IMR-90 (cell line): ENCODE measurements around the gene CFAP221. TPM values are rescaled to one million over a fixed set of nuclear protein-coding genes. Genes with fewer than 3 reads are reported as not detected.

Experiments
- ATAC-seq: fragments of 200-7000 bp; cut with Tn5 transposase; 2 replicates; pipeline ENCODE4 v1.9.1; 2020; ENCODE audit warnings: low read depth, mild to moderate bottlenecking, moderate library complexity
- BruUV-seq: library from RNA; stranded (reverse); fragments of 400-500 nt; replicated peaks from 2 replicates; lab custom pipeline; 2021; lab: Mats Ljungman, UMichigan
- CTCF ChIA-PET: fragments of 300-600 bp; formaldehyde crosslinking; extraction: SDS; loops from one replicate; lab custom pipeline; 2021; ENCODE audit warnings: antibody characterized with exemption; lab: Yijun Ruan, JAX
- POLR2A ChIA-PET: fragments of 300-600 bp; sonication (Branson Sonifier 250); formaldehyde crosslinking; loops from one replicate; lab custom pipeline; 2022; ENCODE audit warnings: antibody characterized with exemption; ENCODE audit not compliant: unreplicated experiment; lab: Charles Lee
- DNase-seq: peaks from one replicate; pipeline ENCODE4 v3.0.0; 2013
- H2AFZ ChIP-seq: replicated peaks from 2 replicates; pipeline ENCODE3; 2013; ENCODE audit warnings: low read length, mild to moderate bottlenecking; ENCODE audit not compliant: poor library complexity
- H2AK5ac ChIP-seq: 2 replicates; pipeline ENCODE4 v1.6.1; 2013; ENCODE audit warnings: low read depth, low read length, inconsistent platforms
- H2AK9ac ChIP-seq: replicated peaks from 2 replicates; pipeline ENCODE3; 2013; ENCODE audit warnings: mild to moderate bottlenecking, low read depth, low read length, moderate library complexity; ENCODE audit not compliant: poor library complexity
- H2BK120ac ChIP-seq: 2 replicates; pipeline ENCODE4 v1.6.1; 2013; ENCODE audit warnings: low read depth, low read length, inconsistent platforms
- H2BK15ac ChIP-seq: 3 replicates; pipeline ENCODE4 v1.6.1; 2013; ENCODE audit warnings: low read depth, low read length, inconsistent platforms
- H2BK20ac ChIP-seq: 2 replicates; pipeline ENCODE4 v1.6.1; 2013; ENCODE audit warnings: low read depth, mild to moderate bottlenecking, inconsistent platforms, low read length, moderate library complexity
- H2BK5ac ChIP-seq: 2 replicates; pipeline ENCODE4 v1.6.1; 2013; ENCODE audit warnings: mild to moderate bottlenecking, low read depth, low read length, inconsistent platforms; ENCODE audit not compliant: poor library complexity, severe bottlenecking
- H3K14ac ChIP-seq: replicated peaks from 2 replicates; pipeline ENCODE4 v1.6.1; 2013; ENCODE audit warnings: low read depth, low read length, inconsistent platforms
- H3K18ac ChIP-seq: 2 replicates; pipeline ENCODE4 v1.6.1; 2013; ENCODE audit warnings: low read depth, low read length, control low read depth
- H3K23ac ChIP-seq: 2 replicates; pipeline ENCODE4 v1.6.1; 2013; ENCODE audit warnings: low read depth, low read length, inconsistent platforms
- H3K27ac ChIP-seq: 2 replicates; pipeline ENCODE4 v1.5.1; 2013; ENCODE audit warnings: mild to moderate bottlenecking, control low read depth, low read length; ENCODE audit not compliant: insufficient read depth
- H3K27me3 ChIP-seq: 2 replicates; pipeline ENCODE4 v1.6.1; 2013; ENCODE audit warnings: low read length; ENCODE audit not compliant: control insufficient read depth, insufficient read depth
- H3K36me3 ChIP-seq: 2 replicates; pipeline ENCODE4 v1.6.1; 2013; ENCODE audit warnings: low read length, mixed read lengths; ENCODE audit not compliant: control insufficient read depth, insufficient read depth
- H3K4ac ChIP-seq: 2 replicates; pipeline ENCODE4 v1.6.1; 2013; ENCODE audit warnings: low read depth, low read length, inconsistent platforms
- H3K4me1 ChIP-seq: 2 replicates; pipeline ENCODE4 v1.6.1; 2013; ENCODE audit warnings: low read length, mixed read lengths; ENCODE audit not compliant: control insufficient read depth, insufficient read depth
- H3K4me2 ChIP-seq: 2 replicates; pipeline ENCODE4 v1.6.1; 2013; ENCODE audit warnings: low read depth, mild to moderate bottlenecking, control low read depth, low read length, moderate library complexity
- H3K4me3 ChIP-seq: 2 replicates; pipeline ENCODE4 v1.5.1; 2013; ENCODE audit warnings: low read depth, mild to moderate bottlenecking, control low read depth, low read length, moderate library complexity; ENCODE audit not compliant: insufficient read depth
- H3K56ac ChIP-seq: 2 replicates; pipeline ENCODE4 v1.6.1; 2013; ENCODE audit warnings: low read length, inconsistent platforms; ENCODE audit not compliant: insufficient read depth; ENCODE audit errors: extremely low read depth
- H3K79me1 ChIP-seq, 2 experiments: 2 replicates each; pipeline ENCODE4 v1.6.1; 2013; ENCODE audit warnings: low read length in 2 of 2, inconsistent platforms in 1 of 2, low read depth in 1 of 2
- H3K9ac ChIP-seq: 2 replicates; pipeline ENCODE4 v1.6.1; 2013; ENCODE audit warnings: low read depth, low read length, control low read depth
- H3K9me1 ChIP-seq: 2 replicates; pipeline ENCODE4 v1.6.1; 2013; ENCODE audit warnings: low read length, inconsistent platforms; ENCODE audit not compliant: insufficient read depth
- H3K9me3 ChIP-seq: 2 replicates; pipeline ENCODE4 v1.6.1; 2013; ENCODE audit warnings: low read length; ENCODE audit not compliant: control insufficient read depth, insufficient read depth
- H4K20me1 ChIP-seq: 2 replicates; pipeline ENCODE4 v1.6.1; 2013; ENCODE audit warnings: low read length, inconsistent platforms; ENCODE audit not compliant: insufficient read depth
- H4K5ac ChIP-seq: 2 replicates; pipeline ENCODE4 v1.6.1; 2013; ENCODE audit warnings: mild to moderate bottlenecking, low read depth, low read length, control low read depth
- H4K8ac ChIP-seq, 2 experiments: 2 replicates each; pipeline ENCODE4 v1.6.1; 2013; ENCODE audit warnings: low read depth in 2 of 2, low read length in 2 of 2, control low read depth in 1 of 2, inconsistent platforms in 1 of 2
- H4K91ac ChIP-seq: 2 replicates; pipeline ENCODE4 v1.6.1; 2013; ENCODE audit warnings: low read depth, low read length, inconsistent platforms; ENCODE audit not compliant: insufficient read depth
- MAZ ChIP-seq: IDR thresholded peaks from 2 replicates; pipeline ENCODE4 v1.6.1; 2012; ENCODE audit warnings: low read depth, mild to moderate bottlenecking, low read length, improper control_type of control experiment, moderate library complexity, borderline replicate concordance
- NFE2L2 ChIP-seq: fragments of 150-350 bp; IDR thresholded peaks from 2 replicates; pipeline ENCODE4 v1.6.1; 2016; ENCODE audit warnings: low read depth, mild to moderate bottlenecking, low read length
- WGBS, 2 experiments: methylation state at CpG; one replicate each; pipeline versions ENCODE4 v1.1.5 to v1.1.7; 2013; ENCODE audit warnings: missing lambda C conversion rate in 2 of 2; ENCODE audit not compliant: insufficient read length in 1 of 2; ENCODE audit errors: extremely low coverage in 2 of 2; 5-methylcytosine and 5-hydroxymethylcytosine counted together
- dilution Hi-C: fragments of 300-500 bp; cut with HindIII; formaldehyde crosslinking; loops from one replicate; pipeline ENCODE4 v1.14.3; 2018; ENCODE audit warnings: low sequenced_read_pairs; ENCODE audit not compliant: unreplicated experiment
- in situ Hi-C: fragments of 300-500 bp; cut with MboI; formaldehyde crosslinking; loops from 3 replicates; pipeline ENCODE4 v1.14.3; 2019; ENCODE audit warnings: low sequenced_read_pairs, inconsistent platforms, mixed read lengths
- intact Hi-C: fragments of 100-400 bp; cut with micrococcal nuclease; formaldehyde crosslinking; loops from 2 replicates; pipeline ENCODE4 v1.10.0; 2022
- polyA plus RNA-seq, 3 experiments: library from polyadenylated mRNA; depleted of rRNA; stranded (reverse); fragments of >200 nt; gene quantifications; 2 replicates each; pipeline ENCODE4 v1.2.3, GENCODE V29; 2012; ENCODE audit warnings: low replicate concordance in 1 of 3
- total RNA-seq: library from RNA; depleted of rRNA; stranded (reverse); fragments of >200 nt; gene quantifications from 2 replicates; pipeline ENCODE4 v1.2.3, GENCODE V29; 2012

CFAP221 gene
- total and polyA plus RNA-seq, 2 of the 4 experiments (the other 2 are of a cell fraction) = not detected

GRCh38 chr2:119647440-119648169, 103.4 kb downstream of the CFAP221 start:
- CTCF ChIA-PET = no interaction called here

More at GRCh38 chr2:119647440-119648169, 103.4 kb downstream of the CFAP221 start:
- POLR2A ChIA-PET = no interaction called here
- Histone ChIP-seq H3K14ac (no peak overlapping the region), H3K4me2 (no peak overlapping the region), H2BK5ac (no peak overlapping the region), H3K79me1 (no peaks in the 10 kb centered on the region), H2BK15ac (no peak overlapping the region), H2BK20ac (no peak overlapping the region), H2AK9ac (no peak overlapping the region), H3K9ac (no peak overlapping the region), H3K27me3 (peaks cover 3% of the 10 kb centered on the region; the same call in 1 of the 2 replicates), H3K36me3 (no peaks in the 10 kb centered on the region), H2AFZ (no peak overlapping the region), H2AK5ac (no peak overlapping the region), H3K9me3 (peaks cover 4% of the 10 kb centered on the region; the same call in 1 of the 2 replicates), H3K18ac (no peak overlapping the region), H3K4ac (no peak overlapping the region), H4K8ac (no peak overlapping the region), H4K5ac (no peak overlapping the region), H4K20me1 (no peaks in the 10 kb centered on the region), H3K56ac (no peak overlapping the region), H3K23ac (no peak overlapping the region), H3K4me3 (no peak overlapping the region), H3K9me1 (no peaks in the 10 kb centered on the region), H4K91ac (no peak overlapping the region), H3K27ac (no peak overlapping the region), H3K4me1 (0 out of 2 replicates have a peak, but pooled peaks cover 1% of the 10 kb centered on the region), H2BK120ac (no peak overlapping the region)
- intact Hi-C loops = no loop called here
- WGBS, 2 experiments = 88% methylated on average over 1 of the region's 7 CpGs; no CpG with 5 or more reads in 1 of the 2 experiments
- dilution Hi-C loops = no loop called here
- no peak for TF ChIP-seq NFE2L2
- no peak for TF ChIP-seq MAZ
- DNase-seq (peak; percentile 61), ATAC-seq (no peak)
- BruUV-seq = no TSS peak
- in situ Hi-C loops = no loop called here
